Spinal cord (tissue), 10 donors: Measurements from ENCODE around the gene STX8. TPM values are rescaled to one million over a fixed set of nuclear protein-coding genes. Genes with fewer than 3 reads are reported as not detected.
A peak's percentile ranks its signal among the peaks of the same experiment; 100 is the strongest.

Source experiments
- DNase-seq, 6 donors: peaks; one replicate each; pipeline versions ENCODE4 v3.0.0 to v3.0.0-alpha.2; 2013 to 2015; ENCODE audit warnings: low spot score in 6 of 6, low read depth in 4 of 6
- H3K27ac ChIP-seq: one replicate; pipeline ENCODE4 v1.5.1; 2013; ENCODE audit warnings: low read depth, low read length, control low read depth
- H3K27me3 ChIP-seq: one replicate; pipeline ENCODE4 v1.6.1; 2013; ENCODE audit warnings: low read length; ENCODE audit not compliant: control insufficient read depth, insufficient read depth
- H3K36me3 ChIP-seq: one replicate; pipeline ENCODE4 v1.6.1; 2013; ENCODE audit warnings: low read length; ENCODE audit not compliant: control insufficient read depth, insufficient read depth
- H3K4me1 ChIP-seq: one replicate; pipeline ENCODE4 v1.6.1; 2013; ENCODE audit warnings: low read length; ENCODE audit not compliant: control insufficient read depth, insufficient read depth
- H3K4me3 ChIP-seq: one replicate; pipeline ENCODE4 v1.5.1; 2013; ENCODE audit warnings: low read depth, low read length, control low read depth
- H3K9me3 ChIP-seq: one replicate; pipeline ENCODE4 v1.6.1; 2013; ENCODE audit warnings: low read length; ENCODE audit not compliant: control insufficient read depth, insufficient read depth
- WGBS: methylation state at CpG from one replicate; pipeline ENCODE4 v1.1.5; 2013; ENCODE audit warnings: missing lambda C conversion rate; ENCODE audit not compliant: insufficient coverage; 5-methylcytosine and 5-hydroxymethylcytosine counted together
- polyA plus RNA-seq, 2 donors: library from polyadenylated mRNA; unstranded; fragments of 120-200 nt; gene quantifications; one replicate each; pipeline ENCODE4 v1.2.1, GENCODE V29; 2013; ENCODE audit not compliant: insufficient read length in 2 of 2
- total RNA-seq, 2 donors: library from RNA; depleted of rRNA in 1 of 2; stranded (reverse); fragments of 120-200 nt in 1 of 2; fragments of >200 nt in 1 of 2; gene quantifications; one replicate each; pipeline versions ENCODE4 v1.2.3 to v1.2.4, GENCODE V29; 2013 to 2014
- donor health status: healthy.

The STX8 gene
- total and polyA plus RNA-seq, 4 donors: 55.5 to 89.2 (median 63.2) TPM

DNA sequence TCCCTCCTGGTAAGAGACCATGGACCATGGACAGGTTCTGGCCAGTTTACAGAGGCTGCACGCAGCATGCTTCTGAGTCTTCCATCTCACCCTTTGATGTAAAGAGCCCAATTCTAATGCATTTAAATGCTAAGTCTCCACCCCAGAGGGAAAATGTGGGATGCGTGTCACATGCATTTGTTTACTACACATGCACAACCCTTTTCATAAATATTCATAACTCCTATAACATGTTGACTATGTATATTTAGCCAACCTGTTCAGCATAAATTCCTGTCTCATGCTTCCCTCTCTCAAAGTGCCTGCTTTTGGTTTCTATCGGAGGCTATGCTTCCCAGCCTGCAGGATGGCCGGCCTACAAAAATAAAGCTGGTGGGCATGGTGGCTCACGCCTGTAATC lies 260.3 kb downstream of the STX8 start:
- 100% methylated on average over 4 of the region's 5 CpGs for WGBS
- Histone ChIP-seq H3K4me3 (no peak overlapping the region), H3K4me1 (no peaks in the 10 kb centered on the region), H3K27me3 (no peaks in the 10 kb centered on the region), H3K9me3 (peaks cover 3% of the 10 kb centered on the region), H3K27ac (no peak overlapping the region), H3K36me3 (no peaks in the 10 kb centered on the region)
- no peak for DNase-seq

DNA sequence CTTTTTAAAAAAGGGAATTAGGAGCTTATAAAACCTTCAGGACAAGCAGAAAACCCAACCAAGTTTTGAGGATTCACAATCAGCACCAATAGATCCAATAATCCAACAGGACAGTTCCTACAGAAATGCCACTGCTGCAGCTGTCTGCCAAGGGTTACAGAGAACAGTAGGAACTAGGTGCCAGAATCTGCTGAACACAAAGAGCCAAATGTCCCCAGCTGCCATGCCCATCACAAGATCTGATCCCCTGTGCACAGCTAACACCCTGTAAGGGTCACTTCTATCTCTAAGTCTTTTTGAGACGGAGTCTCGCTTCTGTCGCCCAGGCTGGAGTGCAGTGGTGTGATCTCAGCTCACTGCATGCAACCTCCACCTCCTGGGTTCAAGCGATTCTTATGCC lies 262.3 kb downstream of the STX8 start:
- Histone ChIP-seq H3K4me3 (no peak overlapping the region), H3K4me1 (no peaks in the 10 kb centered on the region), H3K27me3 (no peaks in the 10 kb centered on the region), H3K27ac (no peak overlapping the region), H3K36me3 (no peaks in the 10 kb centered on the region), H3K9me3 (peaks cover under 1% of the 10 kb centered on the region)
- WGBS: 71% methylated on average over 4 of the region's 4 CpGs
- no peak for DNase-seq

DNA sequence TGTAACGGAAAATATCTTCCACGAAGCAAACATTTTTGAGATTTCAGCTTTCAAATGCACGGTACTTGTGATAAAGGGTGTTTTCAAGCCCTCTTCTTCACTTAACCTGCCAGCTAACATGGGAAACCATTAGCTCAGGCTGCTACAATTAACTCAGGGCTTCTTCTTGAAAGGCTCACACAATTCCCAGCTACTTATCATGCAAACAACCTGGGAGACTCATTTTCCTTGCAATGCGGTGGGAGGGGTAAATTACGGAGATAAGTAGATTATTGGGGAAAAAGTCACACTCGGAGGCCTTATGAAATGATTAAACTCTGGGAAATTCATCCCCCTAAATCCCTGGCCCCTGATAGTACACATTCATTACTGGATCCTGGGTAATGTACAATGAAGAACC lies 266.4 kb downstream of the STX8 start:
- peak in 1 of 6 donors; percentile 72 for DNase-seq
- Histone ChIP-seq H3K36me3 (no peaks in the 10 kb centered on the region), H3K27me3 (no peaks in the 10 kb centered on the region), H3K27ac (no peak overlapping the region), H3K9me3 (no peaks in the 10 kb centered on the region), H3K4me1 (no peaks in the 10 kb centered on the region), H3K4me3 (no peak overlapping the region)
- WGBS: 60% methylated on average over 1 of the region's 6 CpGs

DNA sequence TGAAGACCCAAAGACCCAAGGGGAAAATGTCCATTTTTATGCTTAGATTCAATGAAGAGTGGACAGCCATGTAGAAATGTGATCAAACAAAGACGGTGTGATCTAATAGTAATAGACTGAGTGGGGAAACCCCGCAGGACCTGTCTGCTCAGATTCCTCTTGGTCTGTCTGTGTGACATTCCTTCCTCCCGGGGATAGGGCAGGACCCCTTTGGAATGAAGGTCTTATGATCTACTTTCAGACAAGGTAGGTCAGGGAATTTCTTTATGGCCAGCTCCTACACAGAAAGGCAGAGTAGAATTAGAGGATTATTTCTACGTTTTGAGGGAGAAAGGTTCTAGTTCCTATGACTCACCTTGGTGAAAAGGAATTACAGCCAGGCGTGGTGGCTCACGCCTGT lies 267.6 kb downstream of the STX8 start:
- no peak for DNase-seq
- H3K4me1 ChIP-seq: no peaks in the 10 kb centered on the region
- no peaks in the 10 kb centered on the region for H3K27me3 ChIP-seq
- WGBS: 87% methylated on average over 3 of the region's 6 CpGs
- no peaks in the 10 kb centered on the region for H3K9me3 ChIP-seq
- H3K4me3 ChIP-seq: no peak overlapping the region
- H3K36me3 ChIP-seq: no peaks in the 10 kb centered on the region
- no peak overlapping the region for H3K27ac ChIP-seq

DNA sequence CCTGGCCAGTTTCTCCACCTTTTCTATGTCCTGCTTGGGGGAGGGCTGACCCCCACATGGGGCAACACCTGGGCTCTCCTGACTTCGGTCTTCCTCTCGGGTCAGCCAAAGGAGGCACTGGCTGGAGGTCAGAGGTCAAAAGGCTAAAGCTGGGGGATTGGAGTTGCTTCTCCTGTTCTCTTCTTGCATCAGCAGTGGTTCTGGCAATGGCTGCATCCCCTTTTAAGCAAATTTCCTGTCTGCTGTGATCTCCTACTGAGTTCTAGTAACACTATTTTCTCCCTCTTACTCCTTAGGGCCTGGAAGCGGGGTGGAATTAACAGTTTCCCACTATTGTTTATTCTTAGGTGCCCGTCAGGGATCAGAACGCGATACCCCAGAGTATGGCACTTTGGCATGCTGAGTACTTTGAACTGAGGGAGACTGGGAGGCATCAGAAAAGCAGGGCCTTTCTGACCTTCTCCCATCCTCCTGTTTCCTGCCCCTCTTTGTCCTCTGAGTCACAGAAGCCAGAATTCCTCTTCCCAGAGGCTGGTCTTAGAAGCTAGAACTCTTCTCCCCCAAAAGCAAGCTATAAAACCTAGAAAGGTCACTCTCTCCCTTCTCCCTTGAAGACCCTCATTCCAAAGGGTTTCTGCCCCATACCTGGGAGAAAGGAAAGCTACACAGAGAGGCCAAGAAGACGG lies 268.2 kb downstream of the STX8 start:
- no peak for DNase-seq
- H3K4me1 ChIP-seq: no peaks in the 10 kb centered on the region
- no peaks in the 10 kb centered on the region for H3K27me3 ChIP-seq
- no peaks in the 10 kb centered on the region for H3K9me3 ChIP-seq
- H3K4me3 ChIP-seq: no peak overlapping the region
- 96% methylated on average over 4 of the region's 7 CpGs for WGBS
- no peaks in the 10 kb centered on the region for H3K36me3 ChIP-seq
- H3K27ac ChIP-seq: no peak overlapping the region

DNA sequence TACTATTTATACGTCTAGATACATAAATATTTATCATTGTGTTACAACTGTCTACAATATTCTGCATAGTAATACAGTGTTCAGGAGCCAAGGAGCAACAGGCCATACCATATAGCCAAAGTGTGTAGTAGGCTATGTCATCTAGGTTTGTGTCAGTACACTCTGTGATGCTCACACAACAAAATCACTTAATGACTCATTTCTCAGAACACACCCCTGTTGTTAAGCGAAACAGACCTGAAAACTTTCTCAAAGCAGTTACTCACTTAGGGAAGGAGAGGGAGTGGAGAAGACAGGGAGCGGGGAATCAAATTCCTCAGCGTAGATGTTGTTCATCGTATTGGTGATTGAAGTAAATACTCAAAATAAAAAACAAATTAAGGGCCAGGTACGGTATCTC lies 269.5 kb downstream of the STX8 start:
- H3K27me3 ChIP-seq: no peaks in the 10 kb centered on the region
- no CpG with 5 or more reads among the region's 6 CpGs for WGBS
- H3K4me3 ChIP-seq: no peak overlapping the region
- H3K27ac ChIP-seq: no peak overlapping the region
- no peaks in the 10 kb centered on the region for H3K9me3 ChIP-seq
- no peaks in the 10 kb centered on the region for H3K4me1 ChIP-seq
- no peaks in the 10 kb centered on the region for H3K36me3 ChIP-seq
- no peak for DNase-seq

DNA sequence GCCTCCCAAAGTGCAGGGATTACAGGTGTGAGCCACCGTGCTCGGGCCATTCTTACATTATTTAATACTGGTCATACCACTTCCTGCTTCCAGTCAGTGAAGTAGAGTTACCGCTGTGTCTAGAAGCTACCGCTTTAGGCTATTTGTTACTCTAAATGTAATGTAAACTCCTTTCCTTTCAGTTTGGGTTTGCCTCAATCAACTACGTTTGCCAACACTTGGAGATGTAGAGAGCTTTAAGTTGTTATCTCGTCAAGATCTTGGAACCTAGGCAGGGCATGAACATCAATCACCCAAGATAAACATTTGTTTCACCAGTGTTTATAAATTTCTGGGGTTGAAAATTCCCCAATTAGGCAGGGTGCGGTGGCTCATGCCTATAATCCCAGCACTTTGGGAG lies 275.9 kb downstream of the STX8 start:
- DNase-seq: no peak
- WGBS: 100% methylated on average over 3 of the region's 7 CpGs
- Histone ChIP-seq H3K4me3 (no peak overlapping the region), H3K36me3 (no peaks in the 10 kb centered on the region), H3K27ac (no peak overlapping the region), H3K4me1 (no peaks in the 10 kb centered on the region), H3K9me3 (no peaks in the 10 kb centered on the region), H3K27me3 (no peaks in the 10 kb centered on the region)

DNA sequence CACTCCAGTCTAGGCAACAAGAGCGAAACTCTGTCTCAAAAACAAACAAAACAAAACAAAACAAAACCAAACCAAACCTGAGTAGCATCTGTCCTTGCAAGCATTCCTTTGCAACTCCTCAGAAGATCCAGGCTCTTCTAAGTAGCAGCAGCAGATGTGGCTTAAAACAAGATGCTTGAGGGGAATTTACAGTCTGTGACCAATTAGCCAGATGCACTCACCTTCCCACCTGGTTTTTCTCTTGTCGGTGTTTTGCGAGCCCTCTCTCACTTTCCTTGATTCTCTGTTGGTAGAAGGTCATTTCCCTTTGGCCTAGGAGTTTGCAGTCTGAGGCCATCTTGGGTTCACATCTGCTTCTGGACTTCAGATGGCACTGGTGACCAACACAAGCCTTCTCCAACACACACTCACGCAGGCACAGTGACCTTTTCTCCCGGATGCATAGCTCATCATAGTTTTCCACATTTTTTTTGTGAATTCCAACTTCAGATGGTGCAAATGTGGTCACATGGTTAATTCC lies 276.8 kb downstream of the STX8 start:
- WGBS: 81% methylated on average over 5 of the region's 5 CpGs
- no peak for DNase-seq
- Histone ChIP-seq H3K27me3 (no peaks in the 10 kb centered on the region), H3K27ac (no peak overlapping the region), H3K36me3 (no peaks in the 10 kb centered on the region), H3K4me3 (no peak overlapping the region), H3K9me3 (no peaks in the 10 kb centered on the region), H3K4me1 (no peaks in the 10 kb centered on the region)

DNA sequence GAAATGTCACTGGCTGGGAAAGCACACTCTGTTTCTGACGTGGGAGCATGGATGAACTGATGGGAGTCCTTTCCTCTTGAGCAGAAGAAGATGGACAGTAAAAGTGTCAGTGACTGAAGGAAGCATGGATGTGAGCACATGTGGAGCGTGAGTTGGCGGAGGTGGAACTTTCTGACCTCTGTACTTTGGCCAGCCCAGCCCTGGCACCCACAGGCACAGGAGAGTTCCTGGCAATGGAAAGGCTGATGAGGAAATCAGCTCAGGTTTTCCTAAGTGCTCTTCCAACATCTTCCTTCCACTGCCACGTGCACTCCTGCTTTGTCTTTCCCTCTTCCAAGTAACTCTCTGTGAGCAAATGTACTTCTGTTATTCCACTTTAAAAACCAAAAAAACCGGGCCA lies 277.5 kb downstream of the STX8 start:
- no peaks in the 10 kb centered on the region for H3K9me3 ChIP-seq
- H3K4me3 ChIP-seq: no peak overlapping the region
- H3K27ac ChIP-seq: no peak overlapping the region
- DNase-seq: no peak
- H3K4me1 ChIP-seq: no peaks in the 10 kb centered on the region
- no peaks in the 10 kb centered on the region for H3K36me3 ChIP-seq
- no peaks in the 10 kb centered on the region for H3K27me3 ChIP-seq
- 85% methylated on average over 5 of the region's 5 CpGs for WGBS

DNA sequence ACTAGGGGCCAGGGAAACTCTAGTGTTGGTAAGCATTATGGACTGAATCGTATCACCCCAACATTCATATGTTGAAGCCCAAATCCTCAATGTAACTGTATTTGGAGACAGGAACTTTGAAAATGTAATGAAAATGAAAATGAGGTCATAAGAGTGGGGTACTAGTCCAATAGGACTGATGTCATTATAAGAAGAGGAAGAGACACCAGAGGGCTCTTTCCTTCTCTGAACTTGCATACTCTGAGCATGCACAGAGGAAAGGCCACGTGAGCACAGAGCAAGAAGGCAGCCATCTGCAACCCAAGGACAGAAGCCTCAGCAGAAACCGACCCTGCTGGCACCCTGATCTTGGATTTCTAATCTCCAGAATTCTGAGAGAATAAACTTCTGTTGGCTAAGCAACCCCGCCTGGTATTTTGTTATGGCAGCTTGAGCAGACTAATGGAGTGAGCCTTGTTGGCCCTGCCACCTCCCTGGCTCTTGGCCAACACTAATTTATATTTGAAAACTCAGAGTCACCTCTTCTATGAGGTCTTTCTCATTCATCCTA lies 280.9 kb downstream of the STX8 start:
- no peaks in the 10 kb centered on the region for H3K36me3 ChIP-seq
- H3K27me3 ChIP-seq: no peaks in the 10 kb centered on the region
- DNase-seq: no peak
- H3K4me1 ChIP-seq: peaks cover 5% of the 10 kb centered on the region
- no peak overlapping the region for H3K27ac ChIP-seq
- no peak overlapping the region for H3K4me3 ChIP-seq
- WGBS: 80% methylated on average over 1 of the region's 4 CpGs
- H3K9me3 ChIP-seq: no peaks in the 10 kb centered on the region
